K562 (cell line): Measurements from ENCODE around the gene NRIP2. TPM values are rescaled to one million over a fixed set of nuclear protein-coding genes. Genes with fewer than 3 reads are reported as not detected.

Source experiments
- ATAC-seq: fragments of 200-7000 bp; cut with Tn5 transposase; 3 replicates; pipeline ENCODE4 v1.9.1; 2020; ENCODE audit warnings: moderate library complexity
- BruUV-seq: library from RNA; stranded (reverse); fragments of 400-500 nt; replicated peaks from 2 replicates; lab custom pipeline; 2021; lab: Mats Ljungman, UMichigan
- CTCF ChIA-PET: fragments of 300-600 bp; formaldehyde crosslinking; extraction: SDS; loops from one replicate; lab custom pipeline; 2021; ENCODE audit warnings: low intra/inter-chr PET ratio; lab: Yijun Ruan, JAX
- POLR2A ChIA-PET: fragments of 300-600, 350-650 bp; sonication (Branson Sonifier 250); formaldehyde crosslinking; extraction: SDS; loops from one replicate; lab custom pipeline; 2021; ENCODE audit warnings: antibody characterized with exemption, inconsistent platforms; lab: Yijun Ruan, JAX
- DNase-seq, 4 experiments: peaks; one replicate each; pipeline versions ENCODE4 v3.0.0 to v3.0.0-alpha.2; 2011 to 2018; ENCODE audit warnings: low spot score in 3 of 4, mixed read lengths in 3 of 4; ENCODE audit errors: extremely low read depth in 1 of 4
- FAIRE-seq: peaks from 2 replicates; lab custom pipeline; 2011; peaks lifted over from hg19 to GRCh38; lab: Jason Lieb, UNC
- H2AFZ ChIP-seq: 2 replicates; pipeline ENCODE4 v1.6.0; 2011; ENCODE audit warnings: low read depth, low read length, control low read depth, inconsistent platforms
- H3K27ac ChIP-seq: fragments of 200-600 bp; 3 replicates; pipeline ENCODE4 v1.8.0; 2011; ENCODE audit warnings: low read depth, mild to moderate bottlenecking, control low read depth, inconsistent platforms, low read length, moderate library complexity, mixed read lengths; ENCODE audit errors: extremely low read depth
- H3K27me3 ChIP-seq, 2 experiments: fragments of 300-600 bp in 1 of 2; 2 replicates in 1 of 2; 3 replicates in 1 of 2; pipeline versions ENCODE4 v1.6.0 to v1.8.0; 2011; ENCODE audit warnings: inconsistent platforms in 2 of 2, low read length in 2 of 2, mild to moderate bottlenecking in 1 of 2, mixed read lengths in 1 of 2, moderate library complexity in 1 of 2; ENCODE audit not compliant: control insufficient read depth in 2 of 2, insufficient read depth in 2 of 2
- H3K36me3 ChIP-seq: fragments of 300-600 bp; 3 replicates; pipeline ENCODE4 v1.8.0; 2011; ENCODE audit warnings: mild to moderate bottlenecking, low read length, inconsistent platforms; ENCODE audit not compliant: control insufficient read depth, insufficient read depth
- H3K4me1 ChIP-seq, 2 experiments: fragments of 200-600 bp in 1 of 2; replicated peaks in 1 of 2; 2 replicates in 1 of 2; 3 replicates in 1 of 2; pipeline versions ENCODE4 v1.5.1 to v1.8.0; 2011; ENCODE audit warnings: inconsistent platforms in 2 of 2, low read length in 2 of 2, mild to moderate bottlenecking in 1 of 2, mixed read lengths in 1 of 2, moderate library complexity in 1 of 2; ENCODE audit not compliant: control insufficient read depth in 2 of 2, insufficient read depth in 2 of 2
- H3K4me2 ChIP-seq: 2 replicates; pipeline ENCODE4 v1.6.1; 2011; ENCODE audit warnings: low read length, control low read depth, inconsistent platforms, mixed read lengths; ENCODE audit not compliant: insufficient read depth
- H3K4me3 ChIP-seq: fragments of 200-600 bp; sonication (generic), shearing (Covaris generic); 2 replicates; pipeline ENCODE4 v1.5.1; 2016; ENCODE audit warnings: control low read depth, inconsistent platforms
- H3K79me2 ChIP-seq: fragments of 200-600 bp; 3 replicates; pipeline ENCODE4 v1.8.0; 2011; ENCODE audit warnings: low read length, inconsistent platforms; ENCODE audit not compliant: control insufficient read depth, insufficient read depth
- H3K9ac ChIP-seq, 2 experiments: 2 replicates each; pipeline versions ENCODE4 v1.6.0 to v1.6.1; 2011; ENCODE audit warnings: low read depth in 2 of 2, low read length in 2 of 2, control low read depth in 1 of 2, inconsistent platforms in 1 of 2, mild to moderate bottlenecking in 1 of 2, mixed read lengths in 1 of 2; ENCODE audit not compliant: insufficient read depth in 1 of 2
- H3K9me1 ChIP-seq: one replicate; pipeline ENCODE4 v1.6.0; 2011; ENCODE audit warnings: inconsistent platforms, mild to moderate bottlenecking, low read length, moderate library complexity; ENCODE audit not compliant: control insufficient read depth, insufficient read depth
- H3K9me3 ChIP-seq: replicated peaks from 2 replicates; pipeline ENCODE4 v1.5.1; 2011; ENCODE audit warnings: low read depth, low read length, inconsistent platforms; ENCODE audit not compliant: control insufficient read depth, insufficient read depth
- H4K20me1 ChIP-seq: replicated peaks from 2 replicates; pipeline ENCODE4 v1.6.1; 2011; ENCODE audit warnings: low read length, inconsistent platforms, mixed read lengths; ENCODE audit not compliant: control insufficient read depth, insufficient read depth
- CTBP1 ChIP-seq: fragments of 450-650 bp; IDR thresholded peaks from 2 replicates; pipeline ENCODE4 v1.6.1; 2016; ENCODE audit warnings: borderline replicate concordance
- EP300 ChIP-seq: IDR thresholded peaks from 2 replicates; pipeline ENCODE4 v1.6.1; 2012; ENCODE audit warnings: low read length, improper control_type of control experiment
- KAT8 ChIP-seq: fragments of 450-650 bp; IDR thresholded peaks from 2 replicates; pipeline ENCODE4 v1.6.1; 2016; ENCODE audit warnings: low read depth, mild to moderate bottlenecking
- MYC ChIP-seq, 2 experiments: fragments of 250-450 bp in 1 of 2; sonication (Bioruptor Pico) in 1 of 2; IDR thresholded peaks; 2 replicates each; pipeline versions ENCODE4 v1.5.1 to v1.6.1; 2012 to 2021; ENCODE audit warnings: low read depth in 2 of 2, borderline replicate concordance in 1 of 2, improper control_type of control experiment in 1 of 2, low read length in 1 of 2, mild to moderate bottlenecking in 1 of 2, moderate library complexity in 1 of 2
- OTX1 ChIP-seq: fragments of 450-650 bp; formaldehyde crosslinking; IDR thresholded peaks from 2 replicates; pipeline ENCODE4 v1.4.0; 2022; ENCODE audit warnings: mild to moderate bottlenecking
- SIRT6 ChIP-seq: IDR thresholded peaks from one replicate; pipeline ENCODE4 v1.6.1; 2012; ENCODE audit warnings: low read depth, mild to moderate bottlenecking, control low read depth, inconsistent platforms, low read length, moderate library complexity
- ZNF436 ChIP-seq: fragments of 250-450, 450-650 bp; sonication (Bioruptor Pico); formaldehyde crosslinking; IDR thresholded peaks from 2 replicates; pipeline ENCODE4 v1.7.0; 2020; ENCODE audit warnings: mild to moderate bottlenecking
- WGBS: fragments of 100-300 bp; shearing (Covaris generic); methylation state at CpG from one replicate; pipeline ENCODE4 v1.1.6; 2016; ENCODE audit warnings: low coverage, mixed read lengths; ENCODE audit not compliant: insufficient coverage; ENCODE audit errors: missing lambda C conversion rate; 5-methylcytosine and 5-hydroxymethylcytosine counted together
- in situ Hi-C: fragments of 300-500 bp; cut with MboI; formaldehyde crosslinking; loops from 4 replicates; pipeline ENCODE4 v1.15.0; 2018; ENCODE audit warnings: inconsistent platforms, mixed read lengths
- intact Hi-C: fragments of 100-400 bp; cut with micrococcal nuclease; formaldehyde crosslinking; loops from 2 replicates; pipeline ENCODE4 v1.14.2; 2022
- polyA plus RNA-seq, 8 experiments: library from polyadenylated mRNA; depleted of rRNA in 4 of 8; stranded (reverse) in 5 of 8; unstranded in 3 of 8; fragments of >200 nt; fragmentation: Nextera tagmentation in 2 of 8; fragmentation: Illumina TruSeq in 1 of 8; extraction: Ambion mirVana in 2 of 8; extraction: Trizol in 1 of 8; gene quantifications; 2 replicates each; pipeline versions ENCODE4 v1.2.1 to v1.2.3, GENCODE V29; 2011 to 2014; ENCODE audit warnings: inconsistent platforms in 1 of 8, missing spikeins in 1 of 8
- total RNA-seq, 7 experiments: library from RNA; depleted of rRNA in 6 of 7; stranded (reverse); fragments of >200 nt in 6 of 7; fragmentation: Illumina TruSeq in 2 of 7; extraction: Trizol in 2 of 7; gene quantifications; 2 replicates each; pipeline versions ENCODE4 v1.2.1 to v1.2.3, GENCODE V29; 2011 to 2021; ENCODE audit warnings: low replicate concordance in 1 of 7
- TF ChIP-seq, protein P1 (sequence below): IDR thresholded peaks from 2 replicates; pipeline ENCODE4 v1.6.1; 2011; ENCODE audit not compliant: insufficient read length; ENCODE audit errors: extremely low read depth

The NRIP2 gene
- total and polyA plus RNA-seq, 9 of the 15 experiments (the other 6 are each of a cell fraction or from before 2014, with no cell fraction given), result 0.07 to 0.10 TPM; not detected in 7

- Histone ChIP-seq H2AFZ (no peak overlapping the region), H3K9ac (no peak overlapping the region), H3K27ac (no peak overlapping the region), H3K36me3 (peaks cover 43% of the 10 kb centered on the region; the same call in 2 of the 3 replicates), H4K20me1 (no peaks in the 10 kb centered on the region), H3K4me3 (no peak overlapping the region), H3K27me3 (no peaks in the 10 kb centered on the region), H3K9me3 (no peaks in the 10 kb centered on the region), H3K79me2 (no peaks in the 10 kb centered on the region), H3K4me1 (peaks cover 0 to 4% of the 10 kb centered on the region in 2 experiments; a peak in 1 of 5 replicates), H3K9me1 (no peaks in the 10 kb centered on the region), H3K4me2 (no peak overlapping the region)
- ChIA-PET POLR2A (interaction anchor here (1.0 to 1.5 kb wide), 2 partner anchors 13 to 14 kb away, joined by 3 read pairs; no protein-coding TSS in a partner anchor), CTCF (no interaction called here)
- TF ChIP-seq, protein P1, sequence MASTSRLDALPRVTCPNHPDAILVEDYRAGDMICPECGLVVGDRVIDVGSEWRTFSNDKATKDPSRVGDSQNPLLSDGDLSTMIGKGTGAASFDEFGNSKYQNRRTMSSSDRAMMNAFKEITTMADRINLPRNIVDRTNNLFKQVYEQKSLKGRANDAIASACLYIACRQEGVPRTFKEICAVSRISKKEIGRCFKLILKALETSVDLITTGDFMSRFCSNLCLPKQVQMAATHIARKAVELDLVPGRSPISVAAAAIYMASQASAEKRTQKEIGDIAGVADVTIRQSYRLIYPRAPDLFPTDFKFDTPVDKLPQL, result no peak
- TF ChIP-seq EP300, result no peak
- TF ChIP-seq ZNF436 (CRISPR knock-in tag), result no peak
- no peak for TF ChIP-seq SIRT6
- TF ChIP-seq OTX1 (CRISPR knock-in tag), result no peak
- TF ChIP-seq MYC (IDR thresholded peaks at IDR 0.05; ENCODE audit: low read depth, low read length), result no peak
- TF ChIP-seq MYC (CRISPR knock-in tag; IDR thresholded peaks at IDR 0.05; ENCODE audit: borderline replicate concordance, low read depth), result no peak
- no peak for TF ChIP-seq CTBP1
- no peak for TF ChIP-seq KAT8
- in situ Hi-C loops (no loop called here), intact Hi-C loops (no loop called here)
- WGBS, result 75% methylated on average over 2 of the region's 2 CpGs
- FAIRE-seq (no peak), DNase-seq (no peak), ATAC-seq (no peak; the same call in 2 of the 3 replicates)
- BruUV-seq, result no TSS peak
Measured at GRCh38 chr12:2858334-2858733, 23.5 kb upstream of the NRIP2 start.
